DMS153 treated with DMSO at 0.1 percent for 48 hours (cell line): ENCODE measurements around the gene SPI1.

Experiments
- DNase-seq: peaks from one replicate; lab custom pipeline; 2025; ENCODE audit not compliant: unreplicated experiment; lab: John Stamatoyannopoulos, UW

The SPI1 gene

DNA sequence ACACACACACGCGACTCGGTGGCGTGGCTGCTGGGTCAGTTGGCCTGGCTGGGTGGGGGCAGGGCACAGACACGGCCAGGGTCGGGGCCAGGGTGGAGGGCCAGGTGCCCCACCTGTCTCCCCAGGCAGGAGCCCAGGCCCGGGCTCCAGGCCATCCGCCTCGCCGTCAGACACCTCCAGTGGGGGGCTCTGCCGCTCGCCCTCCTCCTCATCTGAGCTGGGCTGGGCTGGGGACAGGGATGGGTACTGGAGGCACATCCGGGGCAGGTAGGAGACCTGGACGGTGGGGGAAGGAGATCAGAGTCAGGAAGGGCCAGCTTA, 19.7 kb downstream of the SPI1 start:
- no peak for DNase-seq

DNA sequence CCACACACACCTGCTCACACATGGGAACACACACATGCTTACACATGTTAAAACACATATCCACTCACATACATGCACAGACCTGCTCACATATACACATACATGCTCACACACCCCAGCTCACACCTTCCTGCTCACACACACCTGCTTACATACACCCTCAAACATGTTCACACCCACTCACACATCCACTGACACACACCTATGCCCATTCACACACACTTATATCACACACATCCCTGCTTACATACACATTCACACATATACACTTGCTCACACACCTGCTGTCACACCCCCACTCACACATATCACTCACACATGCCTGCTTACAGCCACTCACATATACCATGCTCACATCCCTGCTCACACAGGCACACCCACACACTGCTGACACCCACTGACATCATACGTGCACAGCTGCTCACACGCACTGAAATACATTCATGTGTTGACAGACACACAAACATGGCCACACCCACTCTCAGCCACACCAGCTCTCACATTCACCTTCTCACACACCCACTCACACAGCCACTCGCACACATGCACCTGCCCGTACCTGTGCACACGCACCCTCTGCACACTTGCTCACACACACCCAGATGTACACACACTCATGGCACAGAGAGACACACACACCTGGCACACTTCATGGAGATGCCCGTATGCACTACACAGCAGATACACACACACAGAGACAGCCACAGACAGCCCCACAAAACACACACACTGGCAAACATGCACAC, 20.2 kb downstream of the SPI1 start:
- DNase-seq, result no peak

DNA sequence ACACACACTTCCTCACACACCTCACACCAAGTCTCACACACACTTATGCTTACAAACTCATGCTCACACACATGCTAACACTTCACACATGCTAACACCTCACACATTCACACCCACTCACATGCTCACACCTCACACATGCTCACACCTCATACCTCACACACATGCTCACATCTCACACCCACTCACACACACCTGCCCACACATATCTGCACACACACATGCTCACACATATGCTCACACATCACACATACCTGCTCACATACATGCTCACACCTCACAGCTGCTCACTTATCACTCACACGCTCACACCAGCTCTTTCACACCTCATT, 21.4 kb downstream of the SPI1 start:
- DNase-seq, result no peak

DNA sequence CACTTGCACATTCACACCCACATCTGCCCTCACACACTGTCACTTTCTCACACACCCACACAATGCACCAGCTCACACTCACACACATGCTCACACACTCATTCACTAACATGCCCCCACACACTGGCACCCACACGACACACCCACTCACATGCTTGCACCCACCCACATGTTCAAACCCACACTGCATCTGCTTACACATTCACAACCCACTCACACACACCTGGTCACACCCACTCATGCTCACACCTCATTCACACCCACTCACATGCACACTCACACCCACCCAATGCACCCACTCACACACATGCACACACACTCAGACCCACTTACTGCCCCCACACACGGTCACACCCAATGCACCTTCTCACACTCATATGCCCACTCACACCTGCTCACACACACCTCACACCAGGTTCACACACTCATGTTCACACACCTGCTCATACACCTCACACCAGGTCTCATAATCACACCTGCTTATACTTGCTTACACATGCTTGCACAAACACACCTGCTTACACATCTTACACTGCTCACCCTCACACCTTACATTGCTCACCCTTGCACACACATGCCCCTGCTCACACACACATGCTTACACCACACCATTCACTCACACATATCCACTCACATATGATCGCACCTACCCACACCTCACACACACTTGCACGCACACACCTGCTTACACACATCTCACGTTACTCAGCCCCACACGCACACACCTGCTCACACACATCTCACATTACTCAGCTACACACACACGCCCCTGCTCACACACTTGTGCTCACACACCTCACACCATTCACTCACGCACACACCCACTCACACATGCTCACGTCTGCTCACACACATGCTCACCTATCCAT, 22.0 kb downstream of the SPI1 start:
- DNase-seq, result no peak

DNA sequence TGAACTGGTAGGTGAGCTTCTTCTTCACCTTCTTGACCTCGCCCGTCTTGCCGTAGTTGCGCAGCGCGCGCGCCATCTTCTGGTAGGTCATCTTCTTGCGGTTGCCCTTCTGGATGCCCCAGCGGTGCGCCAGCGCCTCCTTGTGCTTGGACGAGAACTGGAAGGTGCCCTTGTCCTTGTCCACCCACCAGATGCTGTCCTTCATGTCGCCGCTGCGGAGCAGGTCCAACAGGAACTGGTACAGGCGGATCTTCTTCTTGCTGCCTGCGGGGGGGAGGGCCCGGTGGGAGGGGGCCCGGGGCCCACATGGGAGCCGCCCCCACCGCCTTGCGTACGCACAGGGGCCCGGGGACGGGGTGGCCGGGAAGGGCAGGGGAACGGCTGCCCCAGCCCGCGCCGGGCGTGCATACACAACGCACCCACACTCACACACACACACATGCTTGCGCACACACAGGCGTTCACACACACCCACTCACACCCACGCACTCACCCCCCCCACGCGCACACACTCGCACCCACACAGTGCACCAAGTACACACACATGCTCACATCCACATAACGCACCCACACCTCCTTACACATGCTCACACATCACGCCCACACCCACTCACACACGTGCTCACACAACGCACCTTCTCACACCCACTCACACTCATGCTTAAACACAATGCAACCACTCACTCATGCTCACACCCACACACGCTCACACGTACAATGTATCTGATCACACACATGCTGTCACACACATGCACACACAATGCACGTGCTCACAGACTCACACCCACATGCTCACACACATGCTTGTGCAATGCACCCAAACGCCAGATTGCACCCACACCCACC, 22.8 kb downstream of the SPI1 start:
- DNase-seq, result peak; percentile 96

DNA sequence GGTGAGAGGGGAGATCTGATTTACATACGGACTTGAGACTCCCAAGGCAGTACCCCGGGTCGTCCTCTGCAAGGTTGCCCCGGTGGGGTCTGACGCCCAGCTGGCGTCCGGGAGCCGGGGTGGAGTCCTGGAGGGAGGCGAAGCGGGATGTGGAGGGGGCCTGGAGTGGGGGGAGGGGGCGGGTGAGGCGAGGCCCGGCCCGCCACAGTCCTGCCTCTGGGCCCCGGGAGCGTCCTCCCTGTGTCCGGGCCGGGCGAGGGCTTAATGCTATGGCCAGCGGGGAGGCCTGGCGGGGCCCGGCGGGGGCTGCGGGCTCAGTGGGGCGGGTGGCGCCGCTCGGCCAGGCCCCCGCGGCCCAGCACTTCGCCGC, 23.4 kb downstream of the SPI1 start:
- DNase-seq, result no peak

DNA sequence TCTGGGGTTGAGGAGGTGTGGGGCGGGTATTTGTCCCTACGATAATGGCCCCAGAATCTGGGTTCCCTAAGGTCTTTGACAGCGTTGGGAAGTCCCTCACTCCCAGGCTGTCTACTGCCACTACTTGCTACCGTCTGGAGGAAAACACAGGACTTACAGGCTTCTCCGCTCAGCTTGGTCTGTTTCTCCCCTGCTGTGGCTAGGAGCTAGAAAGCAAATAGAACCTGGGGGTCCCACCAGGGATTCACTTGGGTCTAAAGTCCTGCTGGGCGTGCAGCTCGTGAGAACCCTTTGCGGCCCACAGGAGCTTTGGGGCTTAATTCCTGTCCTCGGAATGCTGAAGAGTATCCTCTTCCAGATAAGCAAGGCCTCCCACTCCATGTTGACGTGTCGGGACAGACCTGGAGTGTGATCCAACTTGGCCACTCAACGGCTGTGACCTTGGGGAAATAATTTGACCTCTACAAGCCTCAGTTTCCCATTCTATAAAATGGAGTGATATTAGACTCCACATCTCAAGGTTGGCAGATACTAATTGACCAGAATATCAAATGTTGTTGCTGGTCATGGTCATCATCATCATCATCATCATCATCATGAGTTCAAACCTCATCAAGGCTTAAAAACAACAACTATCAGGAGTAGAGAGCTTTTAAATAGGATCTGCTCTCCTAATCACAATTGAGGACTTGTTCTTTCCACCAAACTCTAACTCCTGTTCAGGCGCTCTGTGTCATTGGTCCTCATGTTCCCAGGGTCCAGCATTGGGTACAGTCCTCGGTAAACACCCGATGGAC, 24.2 kb downstream of the SPI1 start:
- no peak for DNase-seq

DNA sequence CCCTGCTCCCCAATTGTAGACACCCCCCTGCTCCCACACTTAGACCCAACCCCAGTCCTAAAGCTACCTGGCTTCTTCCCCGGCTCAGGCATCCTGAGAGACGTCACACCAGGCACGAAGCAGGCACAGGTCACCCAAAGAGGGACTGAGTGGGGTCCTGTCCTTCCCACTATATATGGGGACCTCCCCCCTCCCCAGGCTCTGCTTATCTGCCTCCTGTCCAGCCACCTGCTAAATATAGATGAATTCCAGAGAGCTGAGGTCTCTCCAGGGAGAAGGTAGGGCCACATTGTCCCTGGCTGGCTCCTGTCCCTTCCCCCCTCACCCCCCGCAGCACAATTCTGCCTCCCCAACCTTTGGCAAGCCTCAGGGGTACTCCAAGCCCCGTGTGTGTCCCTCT, 25.8 kb downstream of the SPI1 start, which contains the start of gene MYBPC3:
Gene MYBPC3, minus strand, starts transcription at position 147 of the 400 bp plus-strand sequence. Its CDS starts 55 bp downstream, at position 92.
- DNase-seq, result no peak

DNA sequence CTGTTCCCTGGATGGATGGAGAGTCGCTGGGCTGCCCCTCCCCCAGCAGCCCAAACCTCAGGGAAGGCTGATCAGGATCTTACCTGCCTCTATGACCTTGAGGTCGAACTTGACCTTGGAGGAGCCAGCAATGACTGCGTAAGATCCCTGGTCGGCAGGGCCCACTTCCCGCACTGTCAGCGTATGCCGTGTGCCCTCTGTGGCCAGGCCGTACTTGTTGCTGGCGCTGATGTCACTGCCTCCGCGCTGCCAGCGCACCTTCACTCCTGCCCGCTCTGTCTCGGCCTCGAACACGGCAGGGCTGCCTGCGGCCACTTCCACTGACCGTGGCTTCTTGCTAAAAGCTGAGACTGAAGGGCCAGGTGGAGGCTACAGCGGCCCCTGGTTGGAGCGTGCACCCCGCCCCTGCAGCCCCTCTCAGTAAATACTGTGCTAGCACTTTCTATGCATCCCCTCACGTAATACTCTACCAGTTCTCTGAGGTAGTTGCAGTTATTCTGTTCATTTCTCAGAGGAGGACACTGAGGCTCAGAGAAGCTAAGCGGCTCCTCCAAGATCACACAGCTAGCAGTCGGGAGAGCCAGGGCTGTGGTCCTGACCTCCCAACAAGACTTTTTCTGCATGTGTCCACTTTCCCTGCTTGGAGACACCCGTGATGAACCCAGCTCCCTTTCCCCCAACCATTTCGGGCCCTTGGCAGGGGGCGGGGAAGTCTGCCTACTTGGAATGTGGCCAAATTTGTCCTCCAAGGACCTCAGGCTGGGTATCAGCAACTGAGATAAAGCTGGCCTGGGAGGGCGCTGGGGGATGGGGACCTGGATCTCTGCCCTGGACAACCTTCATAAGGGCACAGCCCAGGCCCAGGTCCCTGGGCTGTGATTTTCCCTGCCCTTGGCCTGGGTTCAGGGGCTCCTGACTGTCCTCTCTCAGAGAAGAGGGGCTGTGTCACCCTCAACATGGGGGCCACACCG, 26.9 kb downstream of the SPI1 start:
- no peak for DNase-seq

DNA sequence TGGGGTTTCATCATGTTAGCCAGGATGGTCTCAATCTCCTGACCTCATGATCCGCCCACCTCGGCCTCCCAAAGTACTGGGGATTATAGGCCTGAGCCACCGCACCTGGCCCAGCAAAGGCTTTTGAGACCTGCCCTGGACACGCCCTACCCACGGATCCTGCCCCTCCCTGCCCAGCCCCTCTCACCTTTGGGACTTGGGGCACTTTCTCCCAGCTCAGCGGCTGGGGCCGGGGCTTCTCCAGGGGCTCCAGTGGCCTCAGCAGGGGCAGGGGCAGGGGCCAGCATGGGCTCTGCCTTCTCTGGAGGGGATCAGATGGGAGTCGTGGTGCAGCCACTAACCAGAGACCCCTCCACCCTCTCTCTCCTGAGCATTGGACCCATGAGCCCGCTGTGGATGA, 28.0 kb downstream of the SPI1 start:
- no peak for DNase-seq

DNA sequence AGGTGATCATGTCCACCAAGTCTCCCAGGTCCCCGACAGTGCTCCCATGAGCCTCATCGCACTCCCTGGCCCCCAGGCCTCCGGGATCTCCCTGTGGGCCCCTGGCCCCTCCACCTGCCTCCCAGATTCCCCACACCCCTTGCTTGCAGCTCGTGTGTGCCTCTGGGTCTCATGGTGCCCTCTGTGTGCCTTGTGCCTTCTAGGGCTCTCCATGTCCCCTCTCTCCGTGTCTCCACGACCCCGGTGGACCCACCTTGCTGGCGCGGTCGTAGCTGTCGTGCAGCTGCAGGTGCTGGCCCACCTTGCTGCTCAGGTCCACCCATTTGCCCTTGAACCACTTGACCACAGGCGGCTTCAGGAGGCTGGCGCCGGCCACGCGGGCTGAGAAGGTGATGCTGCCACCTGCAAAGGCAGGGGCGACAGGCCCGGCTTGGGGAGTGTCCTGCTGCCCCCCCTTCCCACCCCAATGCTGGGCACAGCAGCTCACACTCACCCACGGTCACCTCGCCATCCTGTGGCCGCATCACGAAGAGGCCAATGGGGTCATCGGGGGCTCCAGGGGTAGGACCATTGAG, 28.7 kb downstream of the SPI1 start:
- DNase-seq, result no peak

DNA sequence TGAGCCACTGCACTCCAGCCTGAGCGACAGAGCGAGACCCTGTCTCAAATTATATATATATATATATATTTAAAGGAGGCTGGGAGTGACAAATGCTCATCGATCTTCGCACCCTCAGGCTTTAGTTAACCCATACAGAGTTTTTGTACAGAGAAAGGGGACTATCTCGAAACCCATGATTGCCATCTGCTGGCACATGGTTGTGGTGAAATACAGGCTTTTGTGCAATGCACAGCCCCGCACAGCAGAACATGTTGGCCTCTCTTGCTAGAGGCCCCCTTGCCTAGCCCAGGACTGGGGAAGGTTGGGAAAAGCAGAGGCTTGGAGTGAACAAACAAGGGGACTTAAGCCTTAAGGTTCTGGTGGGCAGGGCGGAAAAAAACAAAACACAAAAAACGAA, 29.5 kb downstream of the SPI1 start:
- no peak for DNase-seq

DNA sequence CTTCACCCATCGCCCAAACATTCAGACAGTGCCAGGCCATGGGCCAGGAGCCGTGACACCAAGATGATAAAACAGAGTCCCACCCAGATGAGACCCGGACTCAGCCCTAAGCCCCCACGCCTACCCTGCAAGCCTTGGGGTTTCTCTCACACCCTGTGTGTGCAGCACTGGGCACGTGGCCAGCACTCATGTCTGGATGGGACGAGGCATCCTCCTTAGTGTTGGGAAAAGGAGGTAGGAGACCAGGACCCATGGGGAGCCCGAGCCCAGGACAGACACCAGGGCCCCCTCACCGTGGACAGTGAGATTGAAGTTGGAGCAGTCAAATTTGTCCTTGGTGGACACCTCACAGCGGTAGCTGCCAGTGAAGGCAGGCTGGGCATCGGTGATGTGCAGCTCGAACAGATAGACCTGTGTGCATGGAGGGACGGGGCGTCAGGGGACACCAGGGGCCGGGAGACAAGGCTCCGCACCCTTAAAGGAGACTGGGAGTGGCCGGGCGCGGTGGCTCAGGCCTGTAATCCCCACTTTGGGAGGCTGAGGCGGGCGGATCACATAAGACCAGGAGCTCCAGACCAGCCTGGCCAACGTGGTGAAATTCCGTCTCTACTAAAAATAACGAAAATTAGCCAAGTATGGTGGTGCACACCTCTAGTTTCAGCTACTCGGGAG, 30.1 kb downstream of the SPI1 start:
- no peak for DNase-seq

DNA sequence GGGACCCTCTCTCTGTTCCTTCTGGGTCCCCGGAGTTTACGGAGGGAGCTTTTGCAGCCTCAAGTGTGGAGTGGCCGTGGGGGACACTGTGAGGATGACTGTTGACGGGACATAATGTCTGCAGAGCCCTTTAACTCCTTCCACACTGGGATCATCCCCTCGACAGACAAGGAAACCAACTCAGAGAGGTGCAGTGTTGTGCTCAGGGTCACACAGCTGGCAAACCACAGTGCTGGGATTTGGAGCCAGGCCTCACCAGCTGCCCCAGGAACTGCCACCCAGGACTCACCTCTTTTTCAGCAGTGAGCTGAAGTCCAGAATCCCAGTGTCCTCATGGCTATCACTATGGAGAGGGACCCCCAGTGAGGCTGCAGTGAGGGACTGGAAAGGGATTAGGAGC, 31.2 kb downstream of the SPI1 start:
- DNase-seq, result no peak

DNA sequence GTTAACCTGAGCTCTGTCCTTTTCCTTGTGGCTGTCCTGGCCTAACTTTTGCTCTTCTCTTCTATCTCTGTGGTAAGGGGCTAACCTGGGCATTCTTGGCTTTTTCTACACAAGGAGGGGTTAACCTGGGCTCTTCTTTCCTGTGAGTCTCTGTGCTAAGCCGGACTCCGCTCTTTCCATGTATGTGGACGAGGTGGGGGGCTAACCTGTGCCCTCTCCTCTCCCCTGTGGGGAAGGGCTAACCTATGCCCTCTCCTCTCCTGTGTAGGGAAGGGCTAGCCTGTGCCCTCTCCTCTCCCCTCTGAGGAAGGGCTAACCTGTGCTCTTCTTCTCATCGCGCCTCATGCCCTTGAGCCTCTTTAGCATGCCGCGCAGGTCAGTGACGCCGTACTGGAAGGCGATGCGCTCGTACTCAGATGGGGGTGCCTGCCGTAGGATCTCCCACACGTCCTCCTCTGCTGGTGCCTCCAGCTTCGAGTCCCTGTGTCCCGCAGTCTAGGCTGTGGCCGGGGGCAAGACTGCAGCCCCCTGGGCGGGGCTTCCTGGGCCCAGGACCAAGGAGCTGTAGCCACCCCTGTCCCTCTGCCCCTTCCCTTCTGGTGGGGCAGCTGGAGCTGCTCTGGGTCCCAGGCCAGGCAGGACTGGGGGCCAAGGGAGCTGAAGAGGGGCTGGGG, 32.3 kb downstream of the SPI1 start:
- DNase-seq, result no peak

DNA sequence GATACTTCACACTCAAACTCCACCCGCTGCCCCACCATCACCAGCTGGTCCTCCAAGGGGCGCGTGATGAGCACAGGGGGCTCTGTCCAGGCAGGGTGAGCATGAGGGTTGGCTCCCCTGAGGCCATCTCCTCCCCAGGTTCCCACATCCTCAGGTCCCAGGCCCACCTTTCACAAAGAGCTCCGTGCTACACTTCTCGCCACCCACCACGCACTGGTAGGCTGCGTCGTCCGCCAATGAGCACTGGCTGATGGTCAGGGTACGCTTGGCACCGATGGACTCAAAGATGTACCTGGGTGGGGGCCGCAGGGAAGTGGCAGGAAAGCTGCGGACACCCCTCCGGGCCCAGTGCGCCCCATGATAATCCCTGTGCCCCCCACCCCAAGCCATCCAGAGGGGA, 35.5 kb downstream of the SPI1 start:
- no peak for DNase-seq

DNA sequence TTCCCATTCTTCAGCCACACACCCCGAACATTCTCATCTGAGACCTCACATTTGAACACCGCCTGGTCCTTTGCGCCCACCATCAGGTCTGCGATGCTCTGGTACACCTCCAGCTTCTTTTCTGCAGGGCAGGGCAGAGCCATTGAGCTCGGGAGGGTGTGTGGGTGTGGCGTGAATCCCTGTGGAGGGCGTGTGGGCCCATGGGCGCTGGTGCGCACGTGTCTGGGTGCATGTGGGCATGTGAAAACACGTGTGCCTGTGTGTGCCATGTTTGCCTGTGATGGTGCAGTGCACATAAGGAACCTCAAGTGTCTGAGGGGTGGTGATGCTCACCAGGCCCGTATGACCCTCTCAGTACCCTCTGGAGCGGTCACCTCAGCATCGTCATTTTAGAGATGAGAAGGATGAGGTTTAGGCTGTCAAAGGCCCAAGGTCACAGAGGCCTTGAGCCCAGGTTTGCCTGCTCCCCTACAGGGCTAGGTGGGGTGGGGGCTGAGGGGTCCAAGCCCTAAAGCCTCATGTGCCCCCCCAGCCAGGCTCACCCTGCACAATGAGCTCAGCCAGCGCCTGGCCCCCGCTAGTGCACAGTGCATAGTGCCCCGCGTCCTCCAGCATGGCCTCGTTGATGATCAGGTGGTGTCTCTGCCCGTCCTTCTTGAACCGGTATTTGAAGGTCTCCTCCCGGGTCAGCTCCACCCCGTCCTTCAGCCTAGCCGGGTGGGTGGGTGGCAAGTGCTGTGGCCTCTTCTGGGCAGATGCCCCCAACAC, 36.1 kb downstream of the SPI1 start:
- no peak for DNase-seq
